Spleen (tissue), 11 donors: ENCODE data around the gene RPS19BP1. TPM values are rescaled to one million over a fixed set of nuclear protein-coding genes. Genes with fewer than 3 reads are reported as not detected.

Experiments
- DNase-seq: peaks from one replicate; pipeline ENCODE4 v3.0.0-alpha.2; 2020
- H3K27ac ChIP-seq, 8 donors: fragments of 200-600 bp; sonication (generic) in 7 of 8; 1 replicate in 4 of 8; 2 replicates in 4 of 8; pipeline versions ENCODE4 v1.5.0 to v1.8.0; 2016 to 2021; ENCODE audit warnings: inconsistent platforms in 4 of 8, mild to moderate bottlenecking in 4 of 8, moderate library complexity in 1 of 8
- H3K27me3 ChIP-seq, 7 donors: fragments of 200-600 bp; sonication (generic) in 6 of 7; replicated peaks in 1 of 7; 1 replicate in 4 of 7; 2 replicates in 3 of 7; pipeline versions ENCODE4 v1.5.0 to v1.8.0; 2016 to 2021; ENCODE audit warnings: inconsistent platforms in 3 of 7, mild to moderate bottlenecking in 1 of 7
- H3K36me3 ChIP-seq, 6 donors: fragments of 200-600 bp; sonication (generic) in 5 of 6; 1 replicate in 4 of 6; 2 replicates in 2 of 6; pipeline versions ENCODE4 v1.5.0 to v1.8.0; 2016 to 2021; ENCODE audit warnings: inconsistent platforms in 2 of 6
- H3K4me1 ChIP-seq, 6 donors: fragments of 200-600 bp; sonication (generic) in 5 of 6; 1 replicate in 3 of 6; 2 replicates in 3 of 6; pipeline versions ENCODE4 v1.5.0 to v1.8.0; 2016 to 2021; ENCODE audit warnings: inconsistent platforms in 3 of 6
- H3K4me3 ChIP-seq, 8 donors: fragments of 200-600 bp; sonication (generic) in 7 of 8; 1 replicate in 4 of 8; 2 replicates in 4 of 8; pipeline versions ENCODE4 v1.5.0 to v1.8.0; 2016 to 2021; ENCODE audit warnings: inconsistent platforms in 4 of 8, mild to moderate bottlenecking in 4 of 8, moderate library complexity in 2 of 8
- H3K9me3 ChIP-seq, 8 donors: fragments of 200-600 bp; sonication (generic) in 7 of 8; 1 replicate in 4 of 8; 2 replicates in 4 of 8; pipeline versions ENCODE4 v1.5.0 to v1.8.0; 2016 to 2021; ENCODE audit warnings: inconsistent platforms in 4 of 8
- CTCF ChIP-seq, 11 experiments: fragments of 200-600 bp in 7 of 11; fragments of 450-650 bp in 4 of 11; sonication (generic) in 4 of 11; IDR thresholded peaks in 8 of 11; conservative IDR thresholded peaks in 3 of 11; 1 replicate in 7 of 11; 2 replicates in 4 of 11; pipeline versions ENCODE4 v1.4.0 to v1.8.0; 2016 to 2021; ENCODE audit warnings: antibody characterized with exemption in 11 of 11, inconsistent platforms in 4 of 11, mild to moderate bottlenecking in 1 of 11
- POLR2A ChIP-seq, 3 donors: fragments of 450-650 bp; IDR thresholded peaks; one replicate each; pipeline ENCODE4 v1.5.1; 2017; ENCODE audit warnings: antibody characterized with exemption in 3 of 3, mild to moderate bottlenecking in 1 of 3
- POLR2AphosphoS5 ChIP-seq, 3 donors: sonication (generic); formaldehyde crosslinking; IDR thresholded peaks; one replicate each; pipeline ENCODE4 v1.5.1; 2017; ENCODE audit warnings: antibody characterized with exemption in 3 of 3
- WGBS, 5 donors: extraction: QIAGEN DNeasy Blood & Tissue Kit in 3 of 5; methylation state at CpG; one replicate each; pipeline versions ENCODE4 v1.1.5 to v1.1.7; 2013 to 2018; 5-methylcytosine and 5-hydroxymethylcytosine counted together
- intact Hi-C: fragments of 100-400 bp; cut with DNase I; formaldehyde crosslinking; loops from one replicate; pipeline ENCODE4 v1.15.0; 2023; ENCODE audit warnings: low total_unique reads
- polyA plus RNA-seq, 3 donors: library from polyadenylated mRNA; stranded (reverse); fragments of 200-250 nt; gene quantifications; one replicate each; pipeline ENCODE4 v1.2.1, GENCODE V29; 2013
- total RNA-seq, 7 donors: library from RNA; depleted of rRNA in 3 of 7; stranded (reverse); fragments of >200 nt in 3 of 7; fragmentation: NEBNext Ultra II Directional in 4 of 7; extraction: Animal tissue kit (Norgen Biotek cat#: 25700) in 4 of 7; gene quantifications; one replicate each; pipeline versions ENCODE4 v1.1.0 to v1.2.1, GENCODE V29; 2016 to 2021
- donor health status: healthy with polysubstance abuse.
- donor health status: DM: no; HTN: no; CAD: no; lungs with moderate emphysema.
- donor health status: DM: no; HTN: no; CAD: no.
- donor health status: Bipolar disorder and iron deficiency.
- donor health status: healthy.
- donor health status: DM: no; HTN: no; CAD: no.
- donor health status: DM: yes; HTN: yes; CAD: no.

Gene RPS19BP1
- total and polyA plus RNA-seq, 10 donors = 55.8 to 210 (median 96.6) TPM

GRCh38 chr22:39500101-39500500 lies 32.4 kb downstream of the RPS19BP1 start:
- no peak overlapping the region for H3K27ac ChIP-seq
- no peak for TF ChIP-seq POLR2AphosphoS5 (IDR thresholded peaks at IDR 0.05)
- TF ChIP-seq POLR2A (IDR thresholded peaks at IDR 0.05) = no peak
- no peak for TF ChIP-seq CTCF (IDR thresholded peaks at IDR 0.05 in 8 of 11, conservative IDR thresholded peaks at IDR 0.05 in 3 of 11)
- peaks cover 3 to 15% (median 14%) of the 10 kb centered on the region in 6 donors for H3K36me3 ChIP-seq
- DNase-seq = no peak
- H3K4me1 ChIP-seq = peaks cover 17 to 66% (median 46%) of the 10 kb centered on the region in 6 donors
- no peak overlapping the region for H3K4me3 ChIP-seq
- WGBS, 5 donors = 84 to 91% (median 86%) methylated on average over 4 to 6 of the region's 6 CpGs
- no peaks in the 10 kb centered on the region for H3K9me3 ChIP-seq
- intact Hi-C loops = no loop called here
- H3K27me3 ChIP-seq = no peaks in the 10 kb centered on the region

- Histone ChIP-seq H3K4me1 (peaks cover 13 to 61% (median 36%) of the 10 kb centered on the region in 6 donors), H3K27me3 (no peaks in the 10 kb centered on the region), H3K4me3 (no peak overlapping the region), H3K27ac (no peak overlapping the region), H3K36me3 (peaks cover 0 to 2% (median 1%) of the 10 kb centered on the region in 6 donors), H3K9me3 (no peaks in the 10 kb centered on the region)
- WGBS, 5 donors = 65 to 81% (median 74%) methylated on average over 3 of the region's 3 CpGs
- no peak for DNase-seq
- no peak for TF ChIP-seq CTCF (IDR thresholded peaks at IDR 0.05 in 8 of 11, conservative IDR thresholded peaks at IDR 0.05 in 3 of 11)
- no peak for TF ChIP-seq POLR2AphosphoS5 (IDR thresholded peaks at IDR 0.05)
- TF ChIP-seq POLR2A (IDR thresholded peaks at IDR 0.05) = no peak
- intact Hi-C loops = loop anchor here (10.0 kb wide), 1 partner anchor 94 kb away; no protein-coding TSS in a partner anchor
Observed at GRCh38 chr22:39498802-39499201, 33.7 kb downstream of the RPS19BP1 start.

GRCh38 chr22:39498368-39498767 lies 34.2 kb downstream of the RPS19BP1 start:
- intact Hi-C loops = loop anchor here (10.0 kb wide), 1 partner anchor 94 kb away; no protein-coding TSS in a partner anchor
- DNase-seq = no peak
- Histone ChIP-seq H3K4me1 (peaks cover 9 to 60% (median 31%) of the 10 kb centered on the region in 6 donors), H3K4me3 (no peak overlapping the region), H3K9me3 (no peaks in the 10 kb centered on the region), H3K36me3 (no peaks in the 10 kb centered on the region), H3K27ac (no peak overlapping the region), H3K27me3 (no peaks in the 10 kb centered on the region)
- 55 to 78% (median 68%) methylated on average over 2 of the region's 2 CpGs for WGBS, 5 donors
- no peak for TF ChIP-seq POLR2A (IDR thresholded peaks at IDR 0.05)
- TF ChIP-seq POLR2AphosphoS5 (IDR thresholded peaks at IDR 0.05) = no peak
- no peak for TF ChIP-seq CTCF (IDR thresholded peaks at IDR 0.05 in 8 of 11, conservative IDR thresholded peaks at IDR 0.05 in 3 of 11)

- TF ChIP-seq POLR2A (IDR thresholded peaks at IDR 0.05) = no peak
- no peak for TF ChIP-seq CTCF (IDR thresholded peaks at IDR 0.05 in 8 of 11, conservative IDR thresholded peaks at IDR 0.05 in 3 of 11)
- no peak for TF ChIP-seq POLR2AphosphoS5 (IDR thresholded peaks at IDR 0.05)
- Histone ChIP-seq H3K4me3 (no peak overlapping the region), H3K27ac (no peak overlapping the region), H3K9me3 (no peaks in the 10 kb centered on the region), H3K4me1 (peaks cover 4 to 55% (median 24%) of the 10 kb centered on the region in 6 donors), H3K27me3 (no peaks in the 10 kb centered on the region), H3K36me3 (no peaks in the 10 kb centered on the region)
- 86 to 90% (median 87%) methylated on average over 8 of the region's 8 CpGs for WGBS, 5 donors
- intact Hi-C loops = loop anchor here (10.0 kb wide), 1 partner anchor 93 kb away; no protein-coding TSS in a partner anchor
- no peak for DNase-seq
Observed at GRCh38 chr22:39497429-39497828, 35.1 kb downstream of the RPS19BP1 start.
